ENCODE measurements around the gene GET4. TPM values are rescaled to one million over a fixed set of nuclear protein-coding genes. Genes with fewer than 3 reads are reported as not detected.

Gene GET4
- total RNA-seq, 1 experiment from 2014 or later = 130 TPM

GRCh38 chr7:891291-891690 is 14.9 kb downstream of the GET4 start:
- no peak for DNase-seq
- ChIA-PET POLR2A (no interaction called here), CTCF (no interaction called here)
- H3K4me3 ChIP-seq (ENCODE audit: low read depth, low read length) = no peak overlapping the region
- no peak for TF ChIP-seq CTCF (IDR thresholded peaks at IDR 0.05; ENCODE audit: insufficient read depth in 1 of 2, low read depth in 1 of 2, low read length in 1 of 2, severe bottlenecking in 1 of 2, unreplicated experiment in 1 of 2)
- intact Hi-C loops (cut with micrococcal nuclease; ENCODE audit: unreplicated experiment) = no loop called here
- Mint-ChIP-seq H3K4me1 (ENCODE audit: low read depth, unreplicated experiment) (no peaks in the 10 kb centered on the region), H3K27ac (ENCODE audit: unreplicated experiment) (no peak overlapping the region), H3K27me3 (ENCODE audit: insufficient read depth, unreplicated experiment) (no peaks in the 10 kb centered on the region), H3K36me3 (ENCODE audit: insufficient read depth, unreplicated experiment) (peaks cover 95% of the 10 kb centered on the region), H3K4me3 (ENCODE audit: unreplicated experiment) (no peak overlapping the region), H3K9me3 (ENCODE audit: unreplicated experiment) (peaks cover 7% of the 10 kb centered on the region)
- no peaks in the 10 kb centered on the region for H3K27me3 ChIP-seq (replicated peaks; ENCODE audit: control insufficient read depth, insufficient read depth, low read length)
- H3K4me1 ChIP-seq = no peaks in the 10 kb centered on the region
- peaks cover 10% of the 10 kb centered on the region for H3K36me3 ChIP-seq (ENCODE audit: control insufficient read depth, insufficient read depth, low read length)
- H3K9me3 ChIP-seq = no peaks in the 10 kb centered on the region
- no TSS peak for BruUV-seq (replicated peaks)

GRCh38 chr7:891805-892204 is 15.5 kb downstream of the GET4 start:
- ChIA-PET CTCF (no interaction called here), POLR2A (no interaction called here)
- no TSS peak for BruUV-seq (replicated peaks)
- DNase-seq = no peak
- H3K4me3 ChIP-seq (ENCODE audit: low read depth, low read length) = no peak overlapping the region
- Mint-ChIP-seq H3K9me3 (ENCODE audit: unreplicated experiment) (peaks cover 7% of the 10 kb centered on the region), H3K4me1 (ENCODE audit: low read depth, unreplicated experiment) (no peaks in the 10 kb centered on the region), H3K27ac (ENCODE audit: unreplicated experiment) (no peak overlapping the region), H3K36me3 (ENCODE audit: insufficient read depth, unreplicated experiment) (peaks cover 95% of the 10 kb centered on the region), H3K4me3 (ENCODE audit: unreplicated experiment) (no peak overlapping the region), H3K27me3 (ENCODE audit: insufficient read depth, unreplicated experiment) (no peaks in the 10 kb centered on the region)
- intact Hi-C loops (cut with micrococcal nuclease; ENCODE audit: unreplicated experiment) = no loop called here
- no peaks in the 10 kb centered on the region for H3K9me3 ChIP-seq
- no peaks in the 10 kb centered on the region for H3K27me3 ChIP-seq (replicated peaks; ENCODE audit: control insufficient read depth, insufficient read depth, low read length)
- no peak for TF ChIP-seq CTCF (IDR thresholded peaks at IDR 0.05; ENCODE audit: insufficient read depth in 1 of 2, low read depth in 1 of 2, low read length in 1 of 2, severe bottlenecking in 1 of 2, unreplicated experiment in 1 of 2)
- peaks cover 10% of the 10 kb centered on the region for H3K36me3 ChIP-seq (ENCODE audit: control insufficient read depth, insufficient read depth, low read length)
- H3K4me1 ChIP-seq = no peaks in the 10 kb centered on the region

GRCh38 chr7:892648-893593 is 16.6 kb downstream of the GET4 start:
- CTCF ChIA-PET = no interaction called here
- Histone ChIP-seq H3K4me3 (ENCODE audit: low read depth, low read length) (no peak overlapping the region), H3K27me3 (replicated peaks; ENCODE audit: control insufficient read depth, insufficient read depth, low read length) (no peaks in the 10 kb centered on the region), H3K36me3 (ENCODE audit: control insufficient read depth, insufficient read depth, low read length) (peaks cover 10% of the 10 kb centered on the region), H3K4me1 (no peaks in the 10 kb centered on the region), H3K9me3 (no peaks in the 10 kb centered on the region)
- peaks cover 95% of the 10 kb centered on the region for H3K36me3 Mint-ChIP-seq (ENCODE audit: insufficient read depth, unreplicated experiment)
- peak overlapping the region; percentile 63 for H3K27ac Mint-ChIP-seq (ENCODE audit: unreplicated experiment)
- H3K4me3 Mint-ChIP-seq (ENCODE audit: unreplicated experiment) = no peak overlapping the region
- intact Hi-C loops (cut with micrococcal nuclease; ENCODE audit: unreplicated experiment) = no loop called here
- no peak for DNase-seq
- no TSS peak for BruUV-seq (replicated peaks)
- no peak for TF ChIP-seq CTCF (IDR thresholded peaks at IDR 0.05; ENCODE audit: insufficient read depth in 1 of 2, low read depth in 1 of 2, low read length in 1 of 2, severe bottlenecking in 1 of 2, unreplicated experiment in 1 of 2)
- POLR2A ChIA-PET = no interaction called here
- peaks cover 7% of the 10 kb centered on the region for H3K9me3 Mint-ChIP-seq (ENCODE audit: unreplicated experiment)
- H3K27me3 Mint-ChIP-seq (ENCODE audit: insufficient read depth, unreplicated experiment) = no peaks in the 10 kb centered on the region
- H3K4me1 Mint-ChIP-seq (ENCODE audit: low read depth, unreplicated experiment) = no peaks in the 10 kb centered on the region
